Measurements from ENCODE around the gene NKX2-8.
"Not testable (repeated sequence)": the region's sequence is repeated elsewhere in the genome, so short reads cannot be mapped to it uniquely, and the experiment has no call there.

The NKX2-8 gene

DNA sequence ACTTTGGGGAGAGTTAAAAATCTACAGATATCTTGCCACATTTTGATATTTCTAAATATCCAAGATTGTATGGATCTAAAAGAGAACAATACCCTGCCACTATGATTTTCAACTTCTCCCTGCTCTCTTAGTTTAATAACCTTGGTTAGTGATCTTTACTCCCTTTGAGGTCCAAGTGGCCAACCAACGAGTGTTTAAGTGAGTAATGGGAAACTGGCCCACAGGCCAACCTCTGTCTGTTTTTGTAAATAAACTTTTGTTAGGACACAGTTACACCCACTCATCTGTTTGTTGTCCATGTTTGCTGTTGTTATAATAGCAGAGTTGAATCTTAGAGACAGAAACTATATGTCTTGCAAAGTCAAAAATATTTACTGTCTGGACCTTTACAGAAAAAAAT is 31.5 kb downstream of the NKX2-8 start:
- Histone ChIP-seq H4K5ac (ENCODE audit: low read length) (no peak overlapping the region), H3K4ac (ENCODE audit: low read depth, low read length) (no peak overlapping the region), H3K18ac (ENCODE audit: low read length) (no peak overlapping the region), H3K79me1 (ENCODE audit: low read length) (no peaks in the 10 kb centered on the region), H4K8ac (ENCODE audit: low read depth, low read length) (no peak overlapping the region), H3K4me3 (ENCODE audit: low read length) (no peak overlapping the region), H3K4me1 (ENCODE audit: control insufficient read depth, low read depth, low read length) (no peaks in the 10 kb centered on the region), H3K27ac (ENCODE audit: low read depth, low read length) (no peak overlapping the region), H2BK15ac (replicated peaks; ENCODE audit: low read depth) (no peak overlapping the region), H2BK120ac (ENCODE audit: low read depth, low read length) (no peak overlapping the region), H3K56ac (ENCODE audit: low read length) (no peak overlapping the region), H3K79me2 (ENCODE audit: control insufficient read depth, insufficient read depth, low read length) (no peaks in the 10 kb centered on the region), H2AK5ac (ENCODE audit: low read length) (no peak overlapping the region), H3K36me3 (ENCODE audit: control insufficient read depth, insufficient read depth, low read length) (no peaks in the 10 kb centered on the region), H2BK5ac (ENCODE audit: low read length) (no peak overlapping the region), H3K9ac (ENCODE audit: low read length) (no peak overlapping the region), H3K4me2 (ENCODE audit: low read length) (no peak overlapping the region), H3K27me3 (ENCODE audit: insufficient read depth, low read length, poor library complexity) (no peaks in the 10 kb centered on the region), H3K23ac (ENCODE audit: low read length) (no peak overlapping the region)
- WGBS (ENCODE audit: extremely low coverage, insufficient coverage, low lambda C conversion rate): no CpG with 5 or more reads among the region's 1 CpG
- DNase-seq: no peak

DNA sequence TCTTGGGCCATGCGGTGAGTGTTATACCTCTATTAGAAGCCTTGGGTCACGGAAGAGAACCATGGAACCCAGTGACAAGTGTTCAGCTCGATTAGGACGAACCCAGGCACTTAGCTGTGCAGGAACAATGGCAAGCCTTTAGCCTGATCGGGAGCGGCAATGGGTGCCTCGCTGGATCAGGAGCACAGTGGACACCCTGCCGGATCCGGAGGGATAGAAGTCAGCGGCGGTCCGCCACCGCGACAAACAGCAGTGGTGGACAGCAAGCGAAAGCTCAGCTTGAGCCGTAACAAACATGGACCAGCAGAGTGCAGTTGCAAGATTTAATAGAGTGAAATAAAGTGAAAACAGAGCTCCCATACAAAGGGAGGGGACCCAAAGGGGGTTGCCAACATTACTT is 38.1 kb downstream of the NKX2-8 start:
- H3K79me2 ChIP-seq (ENCODE audit: control insufficient read depth, insufficient read depth, low read length); H3K9ac ChIP-seq (ENCODE audit: low read length); H3K36me3 ChIP-seq (ENCODE audit: control insufficient read depth, insufficient read depth, low read length); H2BK15ac ChIP-seq (replicated peaks; ENCODE audit: low read depth); H3K4me2 ChIP-seq (ENCODE audit: low read length); H4K5ac ChIP-seq (ENCODE audit: low read length); H3K27me3 ChIP-seq (ENCODE audit: insufficient read depth, low read length, poor library complexity); H3K4ac ChIP-seq (ENCODE audit: low read depth, low read length); H3K27ac ChIP-seq (ENCODE audit: low read depth, low read length); H2AK5ac ChIP-seq (ENCODE audit: low read length); H3K23ac ChIP-seq (ENCODE audit: low read length); H3K79me1 ChIP-seq (ENCODE audit: low read length); H4K8ac ChIP-seq (ENCODE audit: low read depth, low read length); DNase-seq; H3K56ac ChIP-seq (ENCODE audit: low read length); H2BK120ac ChIP-seq (ENCODE audit: low read depth, low read length); H3K4me3 ChIP-seq (ENCODE audit: low read length); H2BK5ac ChIP-seq (ENCODE audit: low read length); H3K4me1 ChIP-seq (ENCODE audit: control insufficient read depth, low read depth, low read length); H3K18ac ChIP-seq (ENCODE audit: low read length): not testable (repeated sequence)
- no CpG with 5 or more reads among the region's 16 CpGs for WGBS (ENCODE audit: extremely low coverage, insufficient coverage, low lambda C conversion rate)

DNA sequence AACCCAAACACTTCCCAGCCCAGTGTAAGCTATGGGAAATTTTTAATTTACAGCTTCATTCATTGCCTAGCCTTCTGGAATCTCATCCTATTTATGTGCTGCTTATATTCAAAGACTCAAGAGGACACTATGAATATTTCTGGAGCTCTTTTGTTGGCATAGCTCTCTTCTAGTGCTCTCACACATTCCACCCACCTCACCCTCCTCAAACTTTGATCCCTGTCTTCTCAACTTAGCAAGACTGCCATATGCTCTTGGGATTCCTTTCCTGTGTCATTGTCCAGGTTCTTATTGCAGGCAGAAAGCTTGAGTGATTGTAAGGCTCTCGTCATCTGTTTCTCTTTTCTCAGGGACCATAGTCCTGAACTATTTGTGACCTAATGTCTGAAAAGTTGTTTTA is 44.4 kb downstream of the NKX2-8 start:
- WGBS (ENCODE audit: extremely low coverage, insufficient coverage, low lambda C conversion rate): no CpG with 5 or more reads among the region's 1 CpG
- H3K36me3 ChIP-seq (ENCODE audit: control insufficient read depth, insufficient read depth, low read length): no peaks in the 10 kb centered on the region

More for the DNA sequence above, 44.4 kb downstream of the NKX2-8 start:
- no peak overlapping the region for H4K5ac ChIP-seq (ENCODE audit: low read length)
- H3K4ac ChIP-seq (ENCODE audit: low read depth, low read length): no peak overlapping the region
- H3K4me1 ChIP-seq (ENCODE audit: control insufficient read depth, low read depth, low read length): no peaks in the 10 kb centered on the region
- H3K56ac ChIP-seq (ENCODE audit: low read length): no peak overlapping the region
- H2BK15ac ChIP-seq (replicated peaks; ENCODE audit: low read depth): no peak overlapping the region
- H3K9ac ChIP-seq (ENCODE audit: low read length): no peak overlapping the region
- H2AK5ac ChIP-seq (ENCODE audit: low read length): no peak overlapping the region
- H3K4me2 ChIP-seq (ENCODE audit: low read length): no peak overlapping the region
- H4K8ac ChIP-seq (ENCODE audit: low read depth, low read length): no peak overlapping the region
- H3K79me1 ChIP-seq (ENCODE audit: low read length): no peaks in the 10 kb centered on the region
- no peak overlapping the region for H2BK120ac ChIP-seq (ENCODE audit: low read depth, low read length)
- no peak overlapping the region for H2BK5ac ChIP-seq (ENCODE audit: low read length)
- no peak for DNase-seq
- no peak overlapping the region for H3K18ac ChIP-seq (ENCODE audit: low read length)
- no peak overlapping the region for H3K27ac ChIP-seq (ENCODE audit: low read depth, low read length)
- no peaks in the 10 kb centered on the region for H3K27me3 ChIP-seq (ENCODE audit: insufficient read depth, low read length, poor library complexity)
- no peak overlapping the region for H3K4me3 ChIP-seq (ENCODE audit: low read length)
- no peaks in the 10 kb centered on the region for H3K79me2 ChIP-seq (ENCODE audit: control insufficient read depth, insufficient read depth, low read length)
- H3K23ac ChIP-seq (ENCODE audit: low read length): no peak overlapping the region

Data from mesendoderm (in vitro differentiated cells).